IgD-negative memory B cell (primary cell): Measurements from ENCODE around the gene IL7R. TPM values are rescaled to one million over a fixed set of nuclear protein-coding genes. Genes with fewer than 3 reads are reported as not detected.

ENCODE experiments used
- H3K27ac Mint-ChIP-seq, 3 donors: one replicate each; pipeline ENCODE4 v1.8.0; 2020 to 2022; ENCODE audit warnings: mild to moderate bottlenecking in 3 of 3, mixed read lengths in 3 of 3, moderate library complexity in 1 of 3
- H3K27me3 Mint-ChIP-seq: one replicate; pipeline ENCODE4 v1.8.0; 2021; ENCODE audit warnings: mixed read lengths
- H3K36me3 Mint-ChIP-seq: one replicate; pipeline ENCODE4 v1.8.0; 2020; ENCODE audit warnings: mild to moderate bottlenecking, mixed read lengths
- H3K4me1 Mint-ChIP-seq, 3 donors: one replicate each; pipeline ENCODE4 v1.8.0; 2020 to 2022; ENCODE audit warnings: mixed read lengths in 3 of 3, mild to moderate bottlenecking in 1 of 3
- H3K4me3 Mint-ChIP-seq, 4 donors: one replicate each; pipeline ENCODE4 v1.8.0; 2020 to 2022; ENCODE audit warnings: mild to moderate bottlenecking in 4 of 4, mixed read lengths in 4 of 4, moderate library complexity in 3 of 4
- H3K9me3 Mint-ChIP-seq, 3 donors: one replicate each; pipeline ENCODE4 v1.8.0; 2020 to 2021; ENCODE audit warnings: mixed read lengths in 3 of 3, mild to moderate bottlenecking in 1 of 3
- polyA plus RNA-seq: library from polyadenylated mRNA; unstranded; fragments of 300-500 nt; fragmentation: Illumina TruSeq; gene quantifications from one replicate; pipeline ENCODE4 v1.2.3, GENCODE V29; 2021

The IL7R gene
- polyA plus RNA-seq, 1 donor from 2014 or later: 15.1 TPM

GRCh38 chr5:35899800-35900199 lies 43.1 kb downstream of the IL7R start:
- peaks cover 0 to 7% (median 0%) of the 10 kb centered on the region in 3 donors for H3K9me3 Mint-ChIP-seq
- H3K27me3 Mint-ChIP-seq: no peaks in the 10 kb centered on the region
- no peaks in the 10 kb centered on the region for H3K4me1 Mint-ChIP-seq
- H3K4me3 Mint-ChIP-seq: no peak overlapping the region
- H3K36me3 Mint-ChIP-seq: no peaks in the 10 kb centered on the region
- peak overlapping the region in 1 of 3 donors; percentile 70 for H3K27ac Mint-ChIP-seq

- Mint-ChIP-seq H3K36me3 (no peaks in the 10 kb centered on the region), H3K4me1 (no peaks in the 10 kb centered on the region), H3K27ac (peak overlapping the region in 1 of 3 donors; percentile 74), H3K4me3 (no peak overlapping the region), H3K9me3 (peaks cover 0 to 7% (median 0%) of the 10 kb centered on the region in 3 donors), H3K27me3 (no peaks in the 10 kb centered on the region)
These were observed 44.4 kb downstream of the IL7R start for GRCh38 chr5:35900972-35901695.

GRCh38 chr5:35902046-35902672 lies 45.5 kb downstream of the IL7R start:
- Mint-ChIP-seq H3K4me3 (no peak overlapping the region), H3K27me3 (no peaks in the 10 kb centered on the region), H3K36me3 (no peaks in the 10 kb centered on the region), H3K4me1 (no peaks in the 10 kb centered on the region), H3K27ac (no peak overlapping the region), H3K9me3 (peaks cover 0 to 7% (median 0%) of the 10 kb centered on the region in 3 donors)

GRCh38 chr5:35903631-35904203 lies 47.0 kb downstream of the IL7R start:
- H3K4me3 Mint-ChIP-seq: peak overlapping the region in 1 of 4 donors; percentile 63
- H3K4me1 Mint-ChIP-seq: no peaks in the 10 kb centered on the region
- H3K36me3 Mint-ChIP-seq: no peaks in the 10 kb centered on the region
- H3K9me3 Mint-ChIP-seq: peaks cover 0 to 7% (median 0%) of the 10 kb centered on the region in 3 donors
- no peaks in the 10 kb centered on the region for H3K27me3 Mint-ChIP-seq
- H3K27ac Mint-ChIP-seq: no peak overlapping the region

GRCh38 chr5:35904443-35905132 lies 47.9 kb downstream of the IL7R start:
- Mint-ChIP-seq H3K27ac (peak overlapping the region in 1 of 3 donors; percentile 80), H3K4me1 (no peaks in the 10 kb centered on the region), H3K36me3 (no peaks in the 10 kb centered on the region), H3K4me3 (peak overlapping the region in 1 of 4 donors; percentile 7), H3K27me3 (no peaks in the 10 kb centered on the region), H3K9me3 (peaks cover 0 to 7% (median 0%) of the 10 kb centered on the region in 3 donors)

DNA sequence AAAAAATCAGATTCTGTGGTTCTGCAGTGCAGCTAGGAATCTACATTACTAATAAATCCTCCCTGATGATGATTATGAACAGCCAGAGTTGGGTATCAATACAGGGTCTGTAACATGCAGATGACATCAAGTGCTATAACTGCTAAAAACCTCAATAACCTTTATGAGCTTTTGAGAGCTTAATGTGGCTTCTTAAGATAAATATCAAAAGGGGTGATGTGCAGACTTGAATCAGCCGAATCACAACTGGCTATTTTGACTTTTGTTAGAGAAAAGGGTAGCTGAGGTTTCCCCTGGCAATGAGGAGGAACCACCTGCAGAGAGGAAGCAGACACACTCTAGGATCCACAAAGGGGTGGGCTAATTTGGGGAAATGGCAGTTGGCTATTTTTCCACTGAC lies 51.5 kb downstream of the IL7R start:
- H3K36me3 Mint-ChIP-seq: peaks cover 2% of the 10 kb centered on the region
- peaks cover 0 to 7% (median 4%) of the 10 kb centered on the region in 3 donors for H3K9me3 Mint-ChIP-seq
- H3K4me1 Mint-ChIP-seq: no peaks in the 10 kb centered on the region
- H3K4me3 Mint-ChIP-seq: no peak overlapping the region
- H3K27ac Mint-ChIP-seq: no peak overlapping the region
- H3K27me3 Mint-ChIP-seq: no peaks in the 10 kb centered on the region

DNA sequence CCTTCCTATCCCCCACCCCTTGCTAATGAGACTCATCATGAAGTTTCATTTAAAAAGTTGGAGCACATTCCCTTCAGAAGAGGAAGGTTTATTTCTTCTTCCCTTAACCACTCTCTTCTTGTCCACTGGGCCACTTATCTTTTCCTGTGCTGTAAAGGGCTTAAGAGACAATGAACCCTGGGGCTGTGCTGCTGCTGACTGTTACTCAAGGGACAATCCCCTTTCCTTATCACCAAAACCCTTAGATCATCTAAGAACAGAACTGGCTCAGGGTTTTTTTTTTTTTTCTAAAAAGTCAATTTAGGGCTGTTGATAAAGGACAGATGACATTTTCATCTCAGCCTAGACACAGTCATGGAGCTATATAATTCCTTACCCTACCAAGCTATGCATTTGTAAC lies 52.1 kb downstream of the IL7R start:
- Mint-ChIP-seq H3K9me3 (peaks cover 0 to 7% (median 4%) of the 10 kb centered on the region in 3 donors), H3K36me3 (peaks cover 2% of the 10 kb centered on the region), H3K27me3 (no peaks in the 10 kb centered on the region), H3K4me3 (no peak overlapping the region), H3K27ac (no peak overlapping the region), H3K4me1 (no peaks in the 10 kb centered on the region)

- peak overlapping the region in 1 of 4 donors; percentile 3 for H3K4me3 Mint-ChIP-seq
- H3K36me3 Mint-ChIP-seq: no peaks in the 10 kb centered on the region
- peak overlapping the region in 2 of 3 donors; percentile 4 to 25 for H3K27ac Mint-ChIP-seq
- H3K9me3 Mint-ChIP-seq: peaks cover 2 to 23% (median 11%) of the 10 kb centered on the region in 3 donors
- peaks cover 4% of the 10 kb centered on the region for H3K27me3 Mint-ChIP-seq
- no peaks in the 10 kb centered on the region for H3K4me1 Mint-ChIP-seq
These were observed 62.5 kb downstream of the IL7R start for GRCh38 chr5:35919191-35919590.

- Mint-ChIP-seq H3K36me3 (no peaks in the 10 kb centered on the region), H3K27me3 (peaks cover 8% of the 10 kb centered on the region), H3K27ac (no peak overlapping the region), H3K4me3 (no peak overlapping the region), H3K9me3 (peaks cover 2 to 14% (median 11%) of the 10 kb centered on the region in 3 donors), H3K4me1 (no peaks in the 10 kb centered on the region)
These were observed 64.2 kb downstream of the IL7R start for GRCh38 chr5:35920890-35921289.

DNA sequence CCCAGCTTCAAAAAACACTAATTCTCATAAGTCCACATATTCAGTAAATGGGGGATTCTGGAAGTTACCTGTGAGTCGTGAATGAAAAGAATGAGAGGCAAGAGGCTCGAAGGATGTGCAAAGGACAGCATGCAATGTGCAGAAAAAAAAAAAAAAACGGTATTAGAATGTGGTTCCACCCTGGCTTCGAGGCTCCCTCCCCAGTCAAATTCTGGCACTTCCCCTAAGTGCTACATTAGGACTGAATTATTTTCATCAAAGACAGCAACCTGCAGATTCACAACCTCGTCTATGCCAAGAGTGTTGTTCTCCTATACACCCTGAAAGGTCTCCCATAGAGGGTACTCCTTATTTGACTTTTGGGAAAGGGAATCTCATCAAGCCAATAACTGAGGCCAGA lies 65.2 kb downstream of the IL7R start:
- no peaks in the 10 kb centered on the region for H3K36me3 Mint-ChIP-seq
- H3K27ac Mint-ChIP-seq: no peak overlapping the region
- H3K4me1 Mint-ChIP-seq: peaks cover 0 to 1% (median 0%) of the 10 kb centered on the region in 3 donors
- H3K4me3 Mint-ChIP-seq: no peak overlapping the region
- H3K27me3 Mint-ChIP-seq: peaks cover 8% of the 10 kb centered on the region
- H3K9me3 Mint-ChIP-seq: peaks cover 2 to 12% (median 11%) of the 10 kb centered on the region in 3 donors

- no peak overlapping the region for H3K27ac Mint-ChIP-seq
- no peaks in the 10 kb centered on the region for H3K36me3 Mint-ChIP-seq
- H3K27me3 Mint-ChIP-seq: peaks cover 8% of the 10 kb centered on the region
- H3K4me1 Mint-ChIP-seq: peaks cover 0 to 1% (median 0%) of the 10 kb centered on the region in 3 donors
- no peak overlapping the region for H3K4me3 Mint-ChIP-seq
- peaks cover 2 to 12% (median 11%) of the 10 kb centered on the region in 3 donors for H3K9me3 Mint-ChIP-seq
These were observed 65.8 kb downstream of the IL7R start for GRCh38 chr5:35922468-35922867.

GRCh38 chr5:35924122-35924949 lies 67.6 kb downstream of the IL7R start:
- Mint-ChIP-seq H3K4me3 (peak overlapping the region in 1 of 4 donors; percentile 74), H3K4me1 (peaks cover 0 to 1% (median 0%) of the 10 kb centered on the region in 3 donors), H3K36me3 (no peaks in the 10 kb centered on the region), H3K9me3 (peaks cover 0 to 5% (median 4%) of the 10 kb centered on the region in 3 donors), H3K27me3 (peaks cover 8% of the 10 kb centered on the region), H3K27ac (no peak overlapping the region)

GRCh38 chr5:35924950-35925722 lies 68.4 kb downstream of the IL7R start:
- H3K27ac Mint-ChIP-seq: no peak overlapping the region
- peaks cover 0 to 2% (median 0%) of the 10 kb centered on the region in 3 donors for H3K9me3 Mint-ChIP-seq
- peaks cover 0 to 1% (median 0%) of the 10 kb centered on the region in 3 donors for H3K4me1 Mint-ChIP-seq
- H3K27me3 Mint-ChIP-seq: peaks cover 8% of the 10 kb centered on the region
- peak overlapping the region in 2 of 4 donors; percentile 65 to 74 for H3K4me3 Mint-ChIP-seq
- no peaks in the 10 kb centered on the region for H3K36me3 Mint-ChIP-seq
